ENCODE data around the gene SIAH3.

- TF ChIP-seq ZBTB7A (IDR thresholded peaks at IDR 0.05; ENCODE audit: low read depth) (no peak), YY1 (IDR thresholded peaks at IDR 0.05; ENCODE audit: low read depth) (no peak), NFIC (IDR thresholded peaks at IDR 0.05) (no peak), EP300 (IDR thresholded peaks at IDR 0.05; ENCODE audit: borderline replicate concordance) (no peak), RAD21 (IDR thresholded peaks at IDR 0.05; ENCODE audit: low read depth) (no peak), MAX (IDR thresholded peaks at IDR 0.05) (no peak), EGR1 (IDR thresholded peaks at IDR 0.05) (no peak), TAF1 (IDR thresholded peaks at IDR 0.05; ENCODE audit: low read depth) (no peak), CREB1 (IDR thresholded peaks at IDR 0.05; ENCODE audit: low read depth) (no peak), FOXM1 (IDR thresholded peaks at IDR 0.05; ENCODE audit: borderline replicate concordance, low read depth) (no peak), CEBPB (IDR thresholded peaks at IDR 0.05) (no peak), TCF12 (IDR thresholded peaks at IDR 0.05; ENCODE audit: low read depth) (no peak)
- TF ChIP-seq, protein P1, sequence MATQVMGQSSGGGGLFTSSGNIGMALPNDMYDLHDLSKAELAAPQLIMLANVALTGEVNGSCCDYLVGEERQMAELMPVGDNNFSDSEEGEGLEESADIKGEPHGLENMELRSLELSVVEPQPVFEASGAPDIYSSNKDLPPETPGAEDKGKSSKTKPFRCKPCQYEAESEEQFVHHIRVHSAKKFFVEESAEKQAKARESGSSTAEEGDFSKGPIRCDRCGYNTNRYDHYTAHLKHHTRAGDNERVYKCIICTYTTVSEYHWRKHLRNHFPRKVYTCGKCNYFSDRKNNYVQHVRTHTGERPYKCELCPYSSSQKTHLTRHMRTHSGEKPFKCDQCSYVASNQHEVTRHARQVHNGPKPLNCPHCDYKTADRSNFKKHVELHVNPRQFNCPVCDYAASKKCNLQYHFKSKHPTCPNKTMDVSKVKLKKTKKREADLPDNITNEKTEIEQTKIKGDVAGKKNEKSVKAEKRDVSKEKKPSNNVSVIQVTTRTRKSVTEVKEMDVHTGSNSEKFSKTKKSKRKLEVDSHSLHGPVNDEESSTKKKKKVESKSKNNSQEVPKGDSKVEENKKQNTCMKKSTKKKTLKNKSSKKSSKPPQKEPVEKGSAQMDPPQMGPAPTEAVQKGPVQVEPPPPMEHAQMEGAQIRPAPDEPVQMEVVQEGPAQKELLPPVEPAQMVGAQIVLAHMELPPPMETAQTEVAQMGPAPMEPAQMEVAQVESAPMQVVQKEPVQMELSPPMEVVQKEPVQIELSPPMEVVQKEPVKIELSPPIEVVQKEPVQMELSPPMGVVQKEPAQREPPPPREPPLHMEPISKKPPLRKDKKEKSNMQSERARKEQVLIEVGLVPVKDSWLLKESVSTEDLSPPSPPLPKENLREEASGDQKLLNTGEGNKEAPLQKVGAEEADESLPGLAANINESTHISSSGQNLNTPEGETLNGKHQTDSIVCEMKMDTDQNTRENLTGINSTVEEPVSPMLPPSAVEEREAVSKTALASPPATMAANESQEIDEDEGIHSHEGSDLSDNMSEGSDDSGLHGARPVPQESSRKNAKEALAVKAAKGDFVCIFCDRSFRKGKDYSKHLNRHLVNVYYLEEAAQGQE (IDR thresholded peaks at IDR 0.05; ENCODE audit: low read depth): no peak
- TF ChIP-seq, protein P2, sequence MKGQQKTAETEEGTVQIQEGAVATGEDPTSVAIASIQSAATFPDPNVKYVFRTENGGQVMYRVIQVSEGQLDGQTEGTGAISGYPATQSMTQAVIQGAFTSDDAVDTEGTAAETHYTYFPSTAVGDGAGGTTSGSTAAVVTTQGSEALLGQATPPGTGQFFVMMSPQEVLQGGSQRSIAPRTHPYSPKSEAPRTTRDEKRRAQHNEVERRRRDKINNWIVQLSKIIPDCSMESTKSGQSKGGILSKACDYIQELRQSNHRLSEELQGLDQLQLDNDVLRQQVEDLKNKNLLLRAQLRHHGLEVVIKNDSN (IDR thresholded peaks at IDR 0.05): no peak
These were observed 29.8 kb upstream of the SIAH3 start for GRCh38 chr13:45881353-45881752.
